OCI-LY1 (cell line): ENCODE measurements around the gene HSP90AA1.

ENCODE experiments used
- CTCF ChIP-seq: fragments of 200-600 bp; sonication (generic), shearing (Covaris generic); IDR thresholded peaks from 2 replicates; pipeline ENCODE4 v1.5.1; 2017; ENCODE audit warnings: mild to moderate bottlenecking, antibody characterized with exemption, low read length, moderate library complexity, mixed read lengths
- EZH2 ChIP-seq: fragments of 200-600 bp; sonication (generic), shearing (Covaris generic); IDR thresholded peaks from 2 replicates; pipeline ENCODE4 v1.8.0; 2017; ENCODE audit warnings: borderline replicate concordance, mixed run types, mild to moderate bottlenecking, antibody characterized with exemption, low read length, moderate library complexity, mixed read lengths

GRCh38 chr14:102075155-102075554, 11.7 kb downstream of the HSP90AA1 start:
- TF ChIP-seq CTCF (no peak), EZH2 (no peak)
